CD4-positive, alpha-beta memory T cell (primary cell): Measurements from ENCODE around the gene DNAH10. TPM values are rescaled to one million over a fixed set of nuclear protein-coding genes. Genes with fewer than 3 reads are reported as not detected.

ENCODE experiments used
- CTCF ChIA-PET: fragments of 350-600 bp; sonication (Branson Sonifier 250); formaldehyde crosslinking; loops from one replicate; lab custom pipeline; 2021; ENCODE audit warnings: inconsistent platforms; ENCODE audit not compliant: partially characterized antibody; lab: Charles Lee
- POLR2A ChIA-PET: fragments of 350-600 bp; sonication (Branson Sonifier 250); formaldehyde crosslinking; loops from one replicate; lab custom pipeline; 2021; ENCODE audit not compliant: partially characterized antibody; lab: Charles Lee
- DNase-seq, 5 donors: peaks; one replicate each; pipeline versions ENCODE4 v3.0.0 to v3.0.0-alpha.2; 2020 to 2022; ENCODE audit warnings: mixed read lengths in 1 of 5
- H3K27ac ChIP-seq: one replicate; pipeline ENCODE4 v1.7.0; 2013; ENCODE audit warnings: low read depth, low read length
- H3K27me3 ChIP-seq: 2 replicates; pipeline ENCODE4 v1.7.0; 2013; ENCODE audit warnings: mild to moderate bottlenecking, low read length, moderate library complexity; ENCODE audit not compliant: insufficient read depth
- H3K36me3 ChIP-seq: 2 replicates; pipeline ENCODE4 v1.7.0; 2013; ENCODE audit warnings: mild to moderate bottlenecking, low read length, moderate library complexity; ENCODE audit not compliant: insufficient read depth
- H3K4me1 ChIP-seq: 2 replicates; pipeline ENCODE4 v1.7.0; 2013; ENCODE audit warnings: mild to moderate bottlenecking, low read length, moderate library complexity; ENCODE audit not compliant: insufficient read depth
- H3K4me3 ChIP-seq, 2 donors: one replicate each; pipeline ENCODE4 v1.7.0; 2013; ENCODE audit warnings: low read length in 2 of 2, mild to moderate bottlenecking in 1 of 2
- H3K9me3 ChIP-seq, 2 donors: one replicate each; pipeline ENCODE4 v1.7.0; 2013; ENCODE audit warnings: low read length in 2 of 2, control low read depth in 1 of 2; ENCODE audit not compliant: control insufficient read depth in 1 of 2
- H3K27ac Mint-ChIP-seq, 7 donors: one replicate each; pipeline ENCODE4 v1.8.0; 2020 to 2021; ENCODE audit warnings: mixed read lengths in 7 of 7, mild to moderate bottlenecking in 6 of 7, inconsistent platforms in 3 of 7, moderate library complexity in 3 of 7
- H3K27me3 Mint-ChIP-seq, 2 donors: one replicate each; pipeline ENCODE4 v1.8.0; 2020 to 2021; ENCODE audit warnings: mixed read lengths in 2 of 2
- H3K36me3 Mint-ChIP-seq, 2 donors: one replicate each; pipeline ENCODE4 v1.8.0; 2020 to 2021; ENCODE audit warnings: mixed read lengths in 2 of 2, inconsistent platforms in 1 of 2, mild to moderate bottlenecking in 1 of 2
- H3K4me1 Mint-ChIP-seq, 4 donors: one replicate each; pipeline ENCODE4 v1.8.0; 2020 to 2021; ENCODE audit warnings: mixed read lengths in 4 of 4, mild to moderate bottlenecking in 1 of 4
- H3K4me3 Mint-ChIP-seq, 8 donors: one replicate each; pipeline ENCODE4 v1.8.0; 2020 to 2021; ENCODE audit warnings: mixed read lengths in 8 of 8, mild to moderate bottlenecking in 7 of 8, moderate library complexity in 6 of 8, inconsistent platforms in 3 of 8
- H3K9me3 Mint-ChIP-seq, 8 donors: one replicate each; pipeline ENCODE4 v1.8.0; 2020 to 2021; ENCODE audit warnings: mixed read lengths in 8 of 8, mild to moderate bottlenecking in 5 of 8, inconsistent platforms in 3 of 8, moderate library complexity in 1 of 8
- intact Hi-C: fragments of 100-400 bp; cut with micrococcal nuclease; formaldehyde crosslinking; loops from one replicate; pipeline ENCODE4 v1.15.1; 2023
- polyA plus RNA-seq, 2 donors: library from polyadenylated mRNA; unstranded; fragments of 300-500 nt; fragmentation: Illumina TruSeq; gene quantifications; one replicate each; pipeline ENCODE4 v1.2.3, GENCODE V29; 2021
- total RNA-seq, 2 experiments: library from RNA; stranded (reverse); gene quantifications; one replicate each; pipeline ENCODE4 v1.2.3, GENCODE V29; 2021

Gene DNAH10
- total and polyA plus RNA-seq, 4 experiments from 2014 or later = 0.06 to 0.08 (median 0.06) TPM; not detected in 1

DNA sequence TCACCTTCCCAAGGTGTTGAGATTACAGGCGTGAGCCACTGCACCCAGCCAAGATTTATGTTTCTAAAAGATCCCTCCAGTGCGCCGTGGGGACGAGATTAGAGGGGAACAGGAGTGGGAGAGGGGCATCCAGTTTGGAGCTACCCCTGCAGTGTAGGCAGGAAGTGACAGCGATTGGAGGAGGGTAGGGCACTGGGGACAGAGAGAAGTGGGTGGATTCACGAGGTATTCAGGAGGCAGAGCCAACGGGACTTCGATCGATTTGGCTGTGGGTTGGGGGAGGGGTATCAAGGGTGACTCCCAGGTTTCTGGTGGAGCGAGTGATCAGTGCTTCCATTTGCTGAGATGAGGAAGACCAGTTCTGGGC lies 128.4 kb downstream of the DNAH10 start:
- intact Hi-C loops = no loop called here
- H3K9me3 Mint-ChIP-seq = no peaks in the 10 kb centered on the region
- Histone ChIP-seq H3K4me1 (no peaks in the 10 kb centered on the region), H3K9me3 (no peaks in the 10 kb centered on the region), H3K27ac (no peak overlapping the region), H3K4me3 (no peak overlapping the region), H3K36me3 (no peaks in the 10 kb centered on the region), H3K27me3 (no peaks in the 10 kb centered on the region)
- peaks cover 9 to 29% of the 10 kb centered on the region in 2 donors for H3K27me3 Mint-ChIP-seq
- H3K27ac Mint-ChIP-seq = no peak overlapping the region
- H3K4me3 Mint-ChIP-seq = no peak overlapping the region
- DNase-seq = no peak
- H3K4me1 Mint-ChIP-seq = peaks cover 0 to 2% (median 0%) of the 10 kb centered on the region in 4 donors
- POLR2A ChIA-PET = no interaction called here
- H3K36me3 Mint-ChIP-seq = no peaks in the 10 kb centered on the region
- CTCF ChIA-PET = interaction anchor here (1.2 kb wide), 1 partner anchor 10 kb away, joined by 3 read pairs; no protein-coding TSS in a partner anchor

DNA sequence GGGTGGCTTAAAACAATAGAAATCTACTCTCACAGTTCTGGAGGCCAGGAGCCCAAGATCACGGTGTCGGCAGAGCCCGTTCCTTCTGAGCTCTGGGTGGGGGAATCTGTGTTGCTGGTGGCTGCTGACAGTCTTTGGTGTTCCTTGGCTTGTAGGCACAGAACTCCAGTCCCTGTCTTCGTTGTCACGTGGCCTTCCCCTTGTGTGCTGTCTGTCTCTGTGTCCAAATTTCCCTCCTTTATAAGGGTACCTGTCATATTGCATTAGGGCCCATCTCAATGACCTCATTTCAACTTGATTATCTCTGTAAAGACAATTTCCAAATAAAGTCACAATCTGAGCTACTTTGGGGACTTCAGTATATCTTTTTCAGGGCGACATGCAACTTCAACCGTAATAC lies 128.9 kb downstream of the DNAH10 start:
- no peak overlapping the region for H3K4me3 Mint-ChIP-seq
- Histone ChIP-seq H3K27me3 (no peaks in the 10 kb centered on the region), H3K36me3 (no peaks in the 10 kb centered on the region), H3K9me3 (no peaks in the 10 kb centered on the region), H3K4me1 (no peaks in the 10 kb centered on the region), H3K27ac (no peak overlapping the region), H3K4me3 (no peak overlapping the region)
- H3K27me3 Mint-ChIP-seq = peaks cover 8 to 28% of the 10 kb centered on the region in 2 donors
- intact Hi-C loops = no loop called here
- H3K9me3 Mint-ChIP-seq = no peaks in the 10 kb centered on the region
- DNase-seq = no peak
- ChIA-PET POLR2A (no interaction called here), CTCF (no interaction called here)
- H3K36me3 Mint-ChIP-seq = no peaks in the 10 kb centered on the region
- peaks cover 0 to 2% (median 0%) of the 10 kb centered on the region in 4 donors for H3K4me1 Mint-ChIP-seq
- H3K27ac Mint-ChIP-seq = no peak overlapping the region

DNA sequence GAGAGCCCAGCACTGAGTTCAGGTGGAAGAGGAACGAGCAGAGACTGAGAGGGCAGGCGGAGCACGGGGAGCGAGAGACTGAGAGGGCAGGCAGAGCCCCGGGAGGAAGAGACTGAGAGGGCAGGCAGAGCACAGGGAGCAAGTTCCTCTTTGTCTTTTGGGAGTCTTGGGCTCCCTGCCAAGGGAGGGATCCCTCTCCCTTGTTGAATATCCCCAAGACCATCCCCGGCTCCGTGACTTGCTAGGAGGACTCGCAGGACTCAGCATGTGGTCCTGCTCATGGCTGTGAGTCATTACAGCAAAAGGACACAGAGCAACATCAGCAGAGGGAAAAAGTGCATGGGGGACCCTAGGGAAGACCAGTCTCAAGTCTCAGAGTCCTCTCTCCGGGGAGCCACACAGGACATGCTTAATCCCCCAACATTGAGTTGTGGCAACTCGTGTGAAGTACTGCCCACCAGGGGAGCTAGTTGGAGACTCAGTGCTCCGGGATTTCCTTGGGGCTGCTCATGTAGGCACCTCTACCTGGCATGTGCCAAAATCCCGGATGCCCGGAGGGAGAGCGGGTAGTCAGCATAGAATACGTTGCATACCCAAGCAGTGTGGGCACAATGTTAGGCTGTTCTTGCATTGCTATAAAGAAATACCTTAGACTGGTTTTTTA lies 129.5 kb downstream of the DNAH10 start:
- no peaks in the 10 kb centered on the region for H3K27me3 ChIP-seq
- intact Hi-C loops = no loop called here
- no peaks in the 10 kb centered on the region for H3K9me3 Mint-ChIP-seq
- H3K36me3 ChIP-seq = no peaks in the 10 kb centered on the region
- DNase-seq = no peak
- no peaks in the 10 kb centered on the region for H3K9me3 ChIP-seq
- H3K4me3 Mint-ChIP-seq = no peak overlapping the region
- H3K4me1 Mint-ChIP-seq = no peaks in the 10 kb centered on the region
- H3K36me3 Mint-ChIP-seq = no peaks in the 10 kb centered on the region
- CTCF ChIA-PET = no interaction called here
- H3K4me3 ChIP-seq = no peak overlapping the region
- H3K27ac ChIP-seq = no peak overlapping the region
- H3K27ac Mint-ChIP-seq = no peak overlapping the region
- peaks cover 7 to 26% of the 10 kb centered on the region in 2 donors for H3K27me3 Mint-ChIP-seq
- no peaks in the 10 kb centered on the region for H3K4me1 ChIP-seq
- POLR2A ChIA-PET = no interaction called here

DNA sequence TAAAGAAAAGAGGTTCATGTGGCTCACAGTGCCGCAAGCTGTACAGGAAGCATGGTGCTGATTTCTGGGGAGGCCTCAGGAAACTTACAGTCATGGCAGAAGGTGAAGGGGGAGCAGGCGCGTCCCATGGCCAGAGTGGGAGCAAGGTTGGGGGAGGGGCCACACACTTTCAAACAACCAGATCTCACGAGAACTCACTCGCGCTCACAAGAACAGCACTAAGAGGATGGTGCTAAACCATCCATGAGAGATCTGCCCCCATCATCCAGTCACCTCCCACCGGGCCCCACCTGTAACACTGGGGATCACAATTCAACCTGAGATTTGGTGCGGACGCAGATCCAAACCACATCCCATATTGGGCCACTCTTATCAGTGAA lies 130.1 kb downstream of the DNAH10 start:
- CTCF ChIA-PET = no interaction called here
- Histone ChIP-seq H3K9me3 (no peaks in the 10 kb centered on the region), H3K36me3 (no peaks in the 10 kb centered on the region), H3K4me3 (no peak overlapping the region), H3K27me3 (no peaks in the 10 kb centered on the region), H3K27ac (no peak overlapping the region), H3K4me1 (no peaks in the 10 kb centered on the region)
- Mint-ChIP-seq H3K36me3 (no peaks in the 10 kb centered on the region), H3K4me3 (no peak overlapping the region), H3K9me3 (no peaks in the 10 kb centered on the region), H3K27me3 (peaks cover 7 to 31% of the 10 kb centered on the region in 2 donors), H3K27ac (no peak overlapping the region), H3K4me1 (no peaks in the 10 kb centered on the region)
- no peak for DNase-seq
- POLR2A ChIA-PET = no interaction called here
- intact Hi-C loops = no loop called here

DNA sequence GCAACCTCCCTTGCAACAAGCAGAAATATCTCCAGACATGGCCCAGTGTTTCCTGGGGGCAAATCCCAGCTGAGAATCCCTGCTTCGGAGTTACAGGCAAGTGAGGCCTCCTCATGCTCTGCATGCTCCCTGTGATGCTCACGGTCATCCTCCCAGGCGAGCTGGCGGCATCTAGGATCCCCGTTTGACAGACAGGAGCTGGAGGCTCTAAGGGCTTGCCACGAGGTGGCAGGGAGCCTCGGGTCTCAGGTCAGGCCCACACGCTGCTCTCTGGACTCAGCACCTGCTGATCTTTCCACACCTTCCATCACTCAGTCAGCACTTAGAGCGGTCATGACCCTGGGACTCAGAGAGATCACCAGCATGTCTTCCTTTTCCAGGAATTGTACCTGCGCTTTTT lies 130.8 kb downstream of the DNAH10 start:
- Histone ChIP-seq H3K4me3 (no peak overlapping the region), H3K4me1 (no peaks in the 10 kb centered on the region), H3K27me3 (no peaks in the 10 kb centered on the region), H3K9me3 (no peaks in the 10 kb centered on the region), H3K27ac (no peak overlapping the region), H3K36me3 (no peaks in the 10 kb centered on the region)
- H3K27me3 Mint-ChIP-seq = peaks cover 7 to 31% of the 10 kb centered on the region in 2 donors
- CTCF ChIA-PET = no interaction called here
- H3K9me3 Mint-ChIP-seq = no peaks in the 10 kb centered on the region
- H3K4me3 Mint-ChIP-seq = no peak overlapping the region
- intact Hi-C loops = no loop called here
- H3K36me3 Mint-ChIP-seq = no peaks in the 10 kb centered on the region
- H3K4me1 Mint-ChIP-seq = no peaks in the 10 kb centered on the region
- H3K27ac Mint-ChIP-seq = no peak overlapping the region
- POLR2A ChIA-PET = no interaction called here
- no peak for DNase-seq

DNA sequence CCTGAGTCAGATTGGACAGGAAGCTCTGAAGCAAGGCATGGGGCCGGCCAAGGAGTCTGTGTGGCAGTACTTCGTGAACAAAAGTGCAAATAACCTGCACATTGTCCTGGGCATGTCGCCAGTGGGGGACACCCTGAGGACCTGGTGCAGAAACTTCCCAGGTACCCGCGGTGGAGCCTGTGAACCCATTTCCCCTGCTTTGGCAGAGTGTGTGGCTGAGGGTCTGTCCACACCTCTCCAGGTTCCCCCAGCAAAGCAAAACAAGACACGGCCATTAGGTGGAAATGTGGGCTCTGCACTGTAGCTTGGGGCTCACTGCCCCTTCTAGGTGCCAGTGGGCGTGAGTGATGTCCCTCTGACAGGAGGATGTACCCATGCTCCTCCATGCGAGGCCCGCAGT lies 131.2 kb downstream of the DNAH10 start:
- Histone ChIP-seq H3K27ac (no peak overlapping the region), H3K9me3 (no peaks in the 10 kb centered on the region), H3K36me3 (no peaks in the 10 kb centered on the region), H3K4me1 (no peaks in the 10 kb centered on the region), H3K27me3 (no peaks in the 10 kb centered on the region), H3K4me3 (no peak overlapping the region)
- DNase-seq = no peak
- Mint-ChIP-seq H3K4me3 (no peak overlapping the region), H3K9me3 (no peaks in the 10 kb centered on the region), H3K27ac (no peak overlapping the region), H3K27me3 (peaks cover 7 to 31% of the 10 kb centered on the region in 2 donors), H3K36me3 (no peaks in the 10 kb centered on the region), H3K4me1 (no peaks in the 10 kb centered on the region)
- ChIA-PET POLR2A (no interaction called here), CTCF (no interaction called here)
- intact Hi-C loops = no loop called here

DNA sequence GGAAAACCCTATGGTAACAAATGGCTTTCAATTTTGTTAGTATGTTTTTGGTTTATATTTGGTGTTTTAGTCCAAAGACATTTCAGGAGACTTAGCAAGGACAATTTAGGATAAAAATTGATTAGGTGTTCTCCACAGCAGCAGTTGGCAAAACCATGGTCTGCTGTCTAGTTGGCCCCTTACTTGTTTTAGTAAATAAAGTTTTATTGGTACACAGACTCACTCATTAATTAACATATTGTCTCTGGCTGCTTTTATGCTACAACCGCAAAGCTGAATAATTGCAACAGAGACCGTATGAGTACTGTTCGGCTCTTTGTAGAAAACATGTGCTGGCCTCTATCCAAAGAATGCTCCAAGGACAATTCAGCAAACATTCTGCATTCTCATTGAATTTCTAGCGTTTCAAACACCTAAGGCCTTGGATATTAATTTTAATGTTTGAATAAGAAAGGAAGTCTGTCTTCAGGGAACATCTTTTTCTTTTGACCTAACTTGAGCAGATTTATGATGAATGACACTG lies 132.8 kb downstream of the DNAH10 start:
- peaks cover 10 to 24% of the 10 kb centered on the region in 2 donors for H3K27me3 Mint-ChIP-seq
- no peak overlapping the region for H3K27ac ChIP-seq
- H3K27ac Mint-ChIP-seq = no peak overlapping the region
- DNase-seq = no peak
- H3K27me3 ChIP-seq = no peaks in the 10 kb centered on the region
- H3K4me3 ChIP-seq = no peak overlapping the region
- H3K4me3 Mint-ChIP-seq = no peak overlapping the region
- intact Hi-C loops = no loop called here
- no peaks in the 10 kb centered on the region for H3K4me1 ChIP-seq
- H3K36me3 Mint-ChIP-seq = no peaks in the 10 kb centered on the region
- no peaks in the 10 kb centered on the region for H3K9me3 ChIP-seq
- H3K4me1 Mint-ChIP-seq = no peaks in the 10 kb centered on the region
- ChIA-PET POLR2A (no interaction called here), CTCF (no interaction called here)
- H3K9me3 Mint-ChIP-seq = no peaks in the 10 kb centered on the region
- no peaks in the 10 kb centered on the region for H3K36me3 ChIP-seq
